IPS-18a (cell line): ENCODE results near the gene MCUR1.
"Not testable (repeated sequence)": the region's sequence is repeated elsewhere in the genome, so short reads cannot be mapped to it uniquely, and the experiment has no call there.

Experiments
- H3K27ac ChIP-seq: one replicate; pipeline ENCODE4 v1.5.1; 2013; ENCODE audit warnings: low read length
- H3K27me3 ChIP-seq: one replicate; pipeline ENCODE4 v1.6.1; 2013; ENCODE audit warnings: mild to moderate bottlenecking, low read length; ENCODE audit not compliant: control insufficient read depth, insufficient read depth
- H3K36me3 ChIP-seq: one replicate; pipeline ENCODE4 v1.6.1; 2013; ENCODE audit warnings: low read depth, low read length; ENCODE audit not compliant: control insufficient read depth
- H3K4me1 ChIP-seq: one replicate; pipeline ENCODE4 v1.6.1; 2013; ENCODE audit warnings: low read depth, low read length; ENCODE audit not compliant: control insufficient read depth
- H3K4me3 ChIP-seq: one replicate; pipeline ENCODE4 v1.5.1; 2013; ENCODE audit warnings: low read length
- H3K9ac ChIP-seq: one replicate; pipeline ENCODE4 v1.6.1; 2013; ENCODE audit warnings: mild to moderate bottlenecking, low read length, moderate library complexity
- H3K9me3 ChIP-seq: one replicate; pipeline ENCODE4 v1.6.1; 2013; ENCODE audit warnings: low read depth, low read length; ENCODE audit not compliant: control insufficient read depth

The MCUR1 gene

GRCh38 chr6:13803581-13803980 lies 10.8 kb downstream of the MCUR1 start:
- Histone ChIP-seq H3K36me3 (peaks cover 45% of the 10 kb centered on the region), H3K27me3 (no peaks in the 10 kb centered on the region), H3K9me3 (no peaks in the 10 kb centered on the region)

DNA sequence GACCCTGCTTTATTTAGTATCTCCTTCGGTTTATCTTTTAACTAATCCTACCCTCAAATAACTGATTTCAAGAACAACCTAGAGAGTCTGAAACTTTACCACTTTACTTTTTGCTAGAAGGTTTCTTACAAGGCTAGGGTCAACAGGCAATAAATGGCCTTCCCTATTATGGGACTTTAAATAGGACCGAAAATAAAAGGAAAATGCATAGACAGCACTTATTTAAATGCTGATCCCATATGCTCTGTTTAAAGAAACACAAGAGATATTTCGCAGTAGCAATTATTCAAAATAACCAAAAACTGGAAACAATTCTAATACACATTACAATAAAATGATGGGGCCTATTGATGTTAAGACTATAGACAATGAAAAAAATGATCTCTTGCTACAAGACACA lies 13.7 kb downstream of the MCUR1 start:
- no peak overlapping the region for H3K27ac ChIP-seq
- no peaks in the 10 kb centered on the region for H3K4me1 ChIP-seq
- H3K4me3 ChIP-seq: no peak overlapping the region
- H3K36me3 ChIP-seq: peaks cover 40% of the 10 kb centered on the region
- H3K27me3 ChIP-seq: no peaks in the 10 kb centered on the region
- no peak overlapping the region for H3K9ac ChIP-seq
- no peaks in the 10 kb centered on the region for H3K9me3 ChIP-seq

More at GRCh38 chr6:13803581-13803980, 10.8 kb downstream of the MCUR1 start:
- no peak overlapping the region for H3K27ac ChIP-seq
- no peak overlapping the region for H3K4me3 ChIP-seq
- no peak overlapping the region for H3K9ac ChIP-seq
- no peaks in the 10 kb centered on the region for H3K4me1 ChIP-seq

GRCh38 chr6:13796781-13797180 lies 17.6 kb downstream of the MCUR1 start:
- Histone ChIP-seq H3K4me1 (no peaks in the 10 kb centered on the region), H3K27me3 (no peaks in the 10 kb centered on the region), H3K4me3 (no peak overlapping the region), H3K27ac (no peak overlapping the region), H3K9ac (no peak overlapping the region), H3K36me3 (peaks cover 42% of the 10 kb centered on the region), H3K9me3 (no peaks in the 10 kb centered on the region)

- Histone ChIP-seq H3K36me3 (peaks cover 39% of the 10 kb centered on the region), H3K4me1 (no peaks in the 10 kb centered on the region), H3K27ac (no peak overlapping the region), H3K9me3 (no peaks in the 10 kb centered on the region), H3K9ac (no peak overlapping the region), H3K27me3 (no peaks in the 10 kb centered on the region), H3K4me3 (no peak overlapping the region)
Observed at GRCh38 chr6:13795041-13795750, 19.2 kb downstream of the MCUR1 start.

GRCh38 chr6:13794184-13794583 lies 20.2 kb downstream of the MCUR1 start:
- peaks cover 39% of the 10 kb centered on the region for H3K36me3 ChIP-seq
- no peak overlapping the region for H3K9ac ChIP-seq
- H3K27ac ChIP-seq: no peak overlapping the region

DNA sequence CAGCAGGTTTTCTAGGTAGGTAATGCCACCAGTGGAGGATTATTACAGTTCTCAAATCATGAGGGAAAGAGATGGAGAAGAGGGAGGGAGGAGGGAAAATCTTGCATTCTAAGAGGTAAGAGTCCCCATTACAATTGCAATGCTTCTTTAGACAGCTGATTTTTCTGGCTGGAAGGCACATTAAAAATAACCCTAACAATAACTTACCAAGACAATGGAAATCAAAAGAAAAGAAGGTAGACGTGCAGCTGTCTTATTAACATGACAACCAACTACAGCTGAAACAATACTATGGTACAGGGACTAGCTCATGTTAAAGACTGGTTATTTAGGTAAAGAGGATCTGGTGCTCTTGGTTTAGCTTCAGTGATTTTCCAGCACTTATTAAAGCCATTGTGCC lies 24.6 kb downstream of the MCUR1 start:
- peaks cover 29% of the 10 kb centered on the region for H3K36me3 ChIP-seq
- H3K9ac ChIP-seq: no peak overlapping the region
- H3K27me3 ChIP-seq: no peaks in the 10 kb centered on the region
- H3K4me3 ChIP-seq: no peak overlapping the region
- peaks cover 9% of the 10 kb centered on the region for H3K4me1 ChIP-seq
- H3K27ac ChIP-seq: no peak overlapping the region
- no peaks in the 10 kb centered on the region for H3K9me3 ChIP-seq

More at GRCh38 chr6:13794184-13794583, 20.2 kb downstream of the MCUR1 start:
- Histone ChIP-seq H3K9me3 (no peaks in the 10 kb centered on the region), H3K4me3 (no peak overlapping the region), H3K4me1 (peaks cover 4% of the 10 kb centered on the region), H3K27me3 (no peaks in the 10 kb centered on the region)

GRCh38 chr6:13788820-13789219 lies 25.5 kb downstream of the MCUR1 start:
- peaks cover 25% of the 10 kb centered on the region for H3K36me3 ChIP-seq
- H3K9me3 ChIP-seq: no peaks in the 10 kb centered on the region
- no peak overlapping the region for H3K4me3 ChIP-seq
- no peak overlapping the region for H3K27ac ChIP-seq
- peaks cover 9% of the 10 kb centered on the region for H3K4me1 ChIP-seq
- no peaks in the 10 kb centered on the region for H3K27me3 ChIP-seq
- H3K9ac ChIP-seq: no peak overlapping the region

- Histone ChIP-seq H3K4me3 (no peak overlapping the region), H3K9me3 (no peaks in the 10 kb centered on the region), H3K9ac (peak overlapping the region; percentile 31), H3K27me3 (no peaks in the 10 kb centered on the region), H3K4me1 (peaks cover 9% of the 10 kb centered on the region), H3K27ac (peak overlapping the region; percentile 8), H3K36me3 (peaks cover 20% of the 10 kb centered on the region)
Observed at GRCh38 chr6:13787137-13787536, 27.2 kb downstream of the MCUR1 start.

GRCh38 chr6:13780162-13780561 lies 34.2 kb downstream of the MCUR1 start:
- not testable (repeated sequence) for H3K9ac ChIP-seq, H3K27ac ChIP-seq, H3K36me3 ChIP-seq, H3K9me3 ChIP-seq, H3K27me3 ChIP-seq, H3K4me3 ChIP-seq, H3K4me1 ChIP-seq

DNA sequence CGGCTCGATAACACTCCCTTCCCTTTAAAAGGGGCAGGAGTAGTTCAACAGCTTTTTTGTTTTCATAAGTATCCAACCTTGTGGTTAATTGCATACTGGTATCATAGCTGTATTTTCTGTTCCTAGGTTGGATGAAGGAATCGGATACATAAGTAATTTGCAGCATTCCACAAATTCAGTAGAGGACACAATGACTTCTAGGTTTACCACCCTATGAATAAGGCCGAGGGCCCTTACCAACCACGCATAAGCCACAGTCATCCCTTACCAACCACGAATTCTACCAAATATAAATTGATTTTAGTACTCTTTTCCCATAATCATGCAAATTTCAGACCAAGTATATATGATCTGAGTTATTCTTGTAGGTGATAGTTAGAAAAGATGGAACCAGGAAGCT lies 36.3 kb downstream of the MCUR1 start:
- Histone ChIP-seq H3K36me3 (no peaks in the 10 kb centered on the region), H3K27me3 (no peaks in the 10 kb centered on the region), H3K4me1 (no peaks in the 10 kb centered on the region), H3K4me3 (no peak overlapping the region), H3K9ac (no peak overlapping the region), H3K27ac (no peak overlapping the region), H3K9me3 (no peaks in the 10 kb centered on the region)

- H3K36me3 ChIP-seq: no peaks in the 10 kb centered on the region
- no peaks in the 10 kb centered on the region for H3K9me3 ChIP-seq
- no peak overlapping the region for H3K4me3 ChIP-seq
- H3K9ac ChIP-seq: no peak overlapping the region
- H3K27ac ChIP-seq: no peak overlapping the region
- H3K27me3 ChIP-seq: no peaks in the 10 kb centered on the region
- H3K4me1 ChIP-seq: no peaks in the 10 kb centered on the region
Observed at GRCh38 chr6:13776602-13777001, 37.8 kb downstream of the MCUR1 start.

- H3K4me3 ChIP-seq, H3K9ac ChIP-seq, H3K9me3 ChIP-seq, H3K27ac ChIP-seq, H3K27me3 ChIP-seq, H3K4me1 ChIP-seq, H3K36me3 ChIP-seq: not testable (repeated sequence)
Observed at GRCh38 chr6:13775466-13775865, 38.9 kb downstream of the MCUR1 start.
